Vagina (tissue), 2 donors: ENCODE measurements around the gene SLC37A2.

ENCODE experiments used
- POLR2A ChIP-seq, 2 donors: fragments of 450-650 bp; IDR thresholded peaks; one replicate each; pipeline ENCODE4 v1.6.1; 2017; ENCODE audit warnings: antibody characterized with exemption in 2 of 2, mild to moderate bottlenecking in 2 of 2, moderate library complexity in 2 of 2
- TF ChIP-seq, protein P1 (sequence below), 3 experiments: fragments of 450-650 bp in 2 of 3; fragments of 200-600 bp in 1 of 3; sonication (generic) in 1 of 3; IDR thresholded peaks; one replicate each; pipeline ENCODE4 v1.5.1; 2017 to 2019; ENCODE audit warnings: antibody characterized with exemption in 3 of 3, mild to moderate bottlenecking in 2 of 3, moderate library complexity in 2 of 3

DNA sequence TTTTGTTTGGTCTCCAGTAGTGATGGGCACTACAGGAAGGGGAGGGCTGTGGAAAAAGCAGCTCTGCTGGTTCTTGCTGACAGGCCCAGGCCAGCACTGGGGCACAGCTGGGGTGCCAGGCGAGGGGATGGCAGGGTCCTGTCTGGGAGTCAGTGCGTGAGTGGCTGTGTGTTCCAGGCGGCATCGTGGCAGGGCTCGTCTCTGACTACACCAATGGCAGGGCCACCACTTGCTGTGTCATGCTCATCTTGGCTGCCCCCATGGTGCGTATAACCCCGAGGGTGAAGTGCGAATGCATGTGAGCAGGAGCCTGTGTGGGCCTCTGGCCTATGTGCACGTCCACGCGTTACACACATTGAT is 20.9 kb downstream of the SLC37A2 start:
- TF ChIP-seq, protein P1, sequence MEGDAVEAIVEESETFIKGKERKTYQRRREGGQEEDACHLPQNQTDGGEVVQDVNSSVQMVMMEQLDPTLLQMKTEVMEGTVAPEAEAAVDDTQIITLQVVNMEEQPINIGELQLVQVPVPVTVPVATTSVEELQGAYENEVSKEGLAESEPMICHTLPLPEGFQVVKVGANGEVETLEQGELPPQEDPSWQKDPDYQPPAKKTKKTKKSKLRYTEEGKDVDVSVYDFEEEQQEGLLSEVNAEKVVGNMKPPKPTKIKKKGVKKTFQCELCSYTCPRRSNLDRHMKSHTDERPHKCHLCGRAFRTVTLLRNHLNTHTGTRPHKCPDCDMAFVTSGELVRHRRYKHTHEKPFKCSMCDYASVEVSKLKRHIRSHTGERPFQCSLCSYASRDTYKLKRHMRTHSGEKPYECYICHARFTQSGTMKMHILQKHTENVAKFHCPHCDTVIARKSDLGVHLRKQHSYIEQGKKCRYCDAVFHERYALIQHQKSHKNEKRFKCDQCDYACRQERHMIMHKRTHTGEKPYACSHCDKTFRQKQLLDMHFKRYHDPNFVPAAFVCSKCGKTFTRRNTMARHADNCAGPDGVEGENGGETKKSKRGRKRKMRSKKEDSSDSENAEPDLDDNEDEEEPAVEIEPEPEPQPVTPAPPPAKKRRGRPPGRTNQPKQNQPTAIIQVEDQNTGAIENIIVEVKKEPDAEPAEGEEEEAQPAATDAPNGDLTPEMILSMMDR (IDR thresholded peaks at IDR 0.05): no peak
- TF ChIP-seq POLR2A (IDR thresholded peaks at IDR 0.05): no peak
